GM18520 (cell line): ENCODE results near the gene GALNT10.
A peak's percentile ranks its signal among the peaks of the same experiment; 100 is the strongest.
"Not testable (repeated sequence)": the region's sequence is repeated elsewhere in the genome, so short reads cannot be mapped to it uniquely, and the experiment has no call there.

Experiments
- ATAC-seq: cut with Tn5 transposase; IDR thresholded peaks from one replicate; pipeline ENCODE4 v1.9.1; 2021; ENCODE audit not compliant: unreplicated experiment

Gene GALNT10

DNA sequence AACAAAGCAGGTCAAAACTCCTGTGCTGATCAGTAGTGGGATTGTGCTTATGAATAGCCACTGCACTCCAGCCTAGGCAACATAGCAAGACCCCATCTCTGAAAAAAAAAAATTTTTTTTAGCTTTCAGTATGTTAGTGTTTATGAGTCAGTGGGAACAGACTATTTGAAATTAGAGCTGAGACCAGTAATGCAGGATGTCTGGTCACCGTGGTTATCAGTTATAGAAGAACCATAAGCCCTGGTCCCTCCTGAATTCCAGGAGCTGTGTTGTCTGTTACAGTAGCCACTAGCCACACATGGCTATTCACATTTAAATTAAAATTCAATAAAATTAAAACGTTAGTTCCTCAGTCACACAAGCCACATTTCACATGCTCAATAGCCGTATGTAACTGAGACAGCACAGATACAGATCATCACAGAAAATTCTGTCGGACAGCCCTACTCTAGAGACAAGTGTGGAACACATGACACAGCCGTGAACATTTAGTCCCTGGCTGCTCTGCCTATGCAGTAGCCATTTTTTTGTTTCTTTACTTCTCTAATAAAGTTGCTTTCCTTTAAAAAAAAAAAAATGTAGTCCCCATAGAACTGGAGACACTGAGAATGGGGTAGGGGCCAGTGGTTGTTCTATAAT, 159.2 kb downstream of the GALNT10 start:
- no peak for ATAC-seq

DNA sequence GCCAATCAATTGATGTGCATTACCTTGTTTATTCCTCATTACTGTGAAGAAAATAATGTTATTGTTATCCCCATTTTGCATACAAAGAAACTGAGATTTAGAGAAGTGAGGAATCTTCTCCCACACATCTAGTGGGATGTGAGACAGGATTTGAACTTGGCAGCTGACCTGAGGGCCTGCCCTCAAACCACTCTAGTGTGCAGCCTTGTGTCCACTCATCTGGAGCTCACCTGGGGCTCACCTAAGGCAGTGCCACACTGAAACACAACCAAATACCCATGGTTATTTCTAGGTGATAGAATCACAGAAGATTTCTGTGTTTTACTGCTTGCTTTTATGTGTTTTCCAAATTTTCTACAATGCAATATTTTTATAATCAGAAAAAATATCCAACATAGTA, 160.6 kb downstream of the GALNT10 start:
- ATAC-seq: no peak

DNA sequence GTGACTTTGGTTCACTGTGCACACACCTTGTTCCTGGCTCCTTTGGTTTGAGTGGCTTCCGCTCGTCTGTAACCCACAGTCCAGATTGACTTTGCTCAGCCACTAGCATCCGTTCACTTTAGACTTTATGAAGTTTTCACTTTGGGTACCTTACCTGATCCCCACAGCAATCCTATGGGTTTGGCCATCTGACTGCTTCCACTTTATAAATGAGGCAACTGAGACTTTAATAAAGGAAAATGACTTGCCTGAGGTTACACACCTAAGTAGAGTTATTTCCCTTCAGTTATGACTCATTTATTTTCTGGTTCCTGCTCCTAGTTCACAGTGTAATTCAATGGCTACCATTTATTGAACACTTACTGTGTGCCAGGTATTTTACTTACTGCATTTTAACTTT, 161.0 kb downstream of the GALNT10 start:
- ATAC-seq: peak; percentile 56

DNA sequence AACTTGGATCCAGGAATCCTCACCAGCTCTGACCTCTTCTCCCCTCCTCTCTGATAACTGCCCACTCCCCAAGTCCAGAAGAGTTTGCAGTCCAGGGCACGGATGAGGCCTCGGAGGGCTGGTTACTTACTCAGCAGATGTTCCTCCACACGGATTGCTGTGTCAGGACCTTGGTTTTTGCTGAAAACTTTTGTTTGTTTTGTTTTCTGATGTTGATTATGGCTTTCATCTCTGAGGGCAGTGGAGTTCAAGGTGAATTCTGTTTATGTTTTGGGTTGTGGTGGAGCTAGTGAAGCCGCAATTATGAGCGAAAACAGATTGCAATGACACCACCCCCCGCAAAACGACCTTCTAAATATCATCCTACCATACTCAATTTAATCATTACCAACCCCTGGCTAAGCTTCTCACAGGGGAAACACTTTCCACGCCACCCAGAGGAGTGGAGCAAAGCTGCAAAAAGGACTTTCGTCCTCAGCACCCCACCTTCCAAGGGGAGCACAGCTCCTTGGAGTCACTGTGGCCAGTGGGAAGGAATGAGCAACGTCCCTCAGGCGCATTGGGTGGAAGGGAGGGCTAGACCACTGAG, 162.5 kb downstream of the GALNT10 start:
- no peak for ATAC-seq

DNA sequence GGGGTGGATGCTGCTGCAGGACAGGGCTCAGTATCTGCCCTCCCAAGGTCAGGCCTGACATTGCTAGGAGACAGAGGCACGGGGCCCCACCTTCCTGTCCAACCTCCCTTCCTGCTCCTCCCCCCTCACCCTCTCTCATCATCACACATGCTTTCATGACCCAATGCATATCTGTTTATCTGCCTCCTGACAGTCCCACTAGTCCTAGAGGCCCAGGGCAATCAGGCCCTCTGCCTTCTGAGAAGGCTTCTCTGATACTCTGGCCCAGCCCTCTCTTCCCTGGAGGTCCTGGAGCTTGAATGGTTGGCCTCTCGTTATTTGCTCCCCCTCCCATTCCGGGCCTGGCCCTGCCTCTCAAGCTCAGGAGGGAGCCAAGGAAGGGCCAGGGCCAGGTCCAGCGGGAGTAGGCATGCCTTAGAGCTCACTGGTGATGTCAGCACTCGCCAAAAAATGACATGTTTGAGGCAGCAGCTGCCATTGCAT, 164.6 kb downstream of the GALNT10 start:
- no peak for ATAC-seq

DNA sequence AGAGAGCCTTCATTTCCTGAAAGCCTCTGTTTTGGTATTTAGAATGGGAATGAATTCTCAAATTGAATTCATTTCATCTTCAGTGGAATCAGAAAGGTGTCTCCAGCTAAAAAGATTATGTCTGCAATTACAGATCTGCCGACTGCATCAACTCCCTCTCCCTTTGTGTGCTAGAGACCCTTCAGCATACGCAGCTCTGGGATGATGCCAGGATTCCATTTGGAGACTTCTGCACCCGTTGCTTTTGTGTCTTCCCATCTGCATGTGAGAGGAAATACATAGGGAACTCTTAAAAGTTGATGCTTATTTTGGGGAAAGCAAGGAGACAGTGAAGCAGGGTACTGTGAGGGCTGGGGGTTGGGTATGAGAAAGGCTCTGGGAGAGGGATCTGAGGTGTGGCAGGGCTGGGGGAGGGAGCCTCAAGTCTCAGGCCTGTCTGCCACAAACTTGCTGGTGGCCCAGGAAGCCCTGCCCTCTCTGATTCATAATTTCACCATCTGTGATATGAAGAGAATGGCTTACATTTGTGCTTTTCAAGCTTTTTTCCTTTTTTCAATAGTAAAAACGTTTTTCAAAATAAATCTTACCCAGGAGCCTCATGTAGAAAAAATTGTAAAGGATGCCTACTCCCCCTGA, 165.6 kb downstream of the GALNT10 start:
- no peak for ATAC-seq

DNA sequence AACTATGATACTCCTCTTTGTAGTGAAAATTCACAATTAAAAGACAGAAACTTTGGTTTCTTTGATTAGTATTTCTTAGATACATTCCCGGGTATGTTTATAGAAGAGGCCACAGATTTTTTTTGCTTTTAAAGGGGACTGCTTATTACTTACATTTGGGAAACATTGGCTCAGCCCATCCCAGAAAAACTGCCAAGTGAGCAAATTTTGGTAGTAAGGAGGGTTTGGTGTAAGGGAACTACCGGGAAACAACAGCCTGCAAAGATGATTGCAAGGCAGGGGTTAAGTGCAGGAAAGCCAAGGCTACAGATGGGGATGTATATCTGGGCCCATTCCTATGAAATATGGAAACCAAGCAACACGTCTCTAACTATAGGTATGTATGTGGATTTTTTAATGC, 166.4 kb downstream of the GALNT10 start:
- ATAC-seq: no peak

DNA sequence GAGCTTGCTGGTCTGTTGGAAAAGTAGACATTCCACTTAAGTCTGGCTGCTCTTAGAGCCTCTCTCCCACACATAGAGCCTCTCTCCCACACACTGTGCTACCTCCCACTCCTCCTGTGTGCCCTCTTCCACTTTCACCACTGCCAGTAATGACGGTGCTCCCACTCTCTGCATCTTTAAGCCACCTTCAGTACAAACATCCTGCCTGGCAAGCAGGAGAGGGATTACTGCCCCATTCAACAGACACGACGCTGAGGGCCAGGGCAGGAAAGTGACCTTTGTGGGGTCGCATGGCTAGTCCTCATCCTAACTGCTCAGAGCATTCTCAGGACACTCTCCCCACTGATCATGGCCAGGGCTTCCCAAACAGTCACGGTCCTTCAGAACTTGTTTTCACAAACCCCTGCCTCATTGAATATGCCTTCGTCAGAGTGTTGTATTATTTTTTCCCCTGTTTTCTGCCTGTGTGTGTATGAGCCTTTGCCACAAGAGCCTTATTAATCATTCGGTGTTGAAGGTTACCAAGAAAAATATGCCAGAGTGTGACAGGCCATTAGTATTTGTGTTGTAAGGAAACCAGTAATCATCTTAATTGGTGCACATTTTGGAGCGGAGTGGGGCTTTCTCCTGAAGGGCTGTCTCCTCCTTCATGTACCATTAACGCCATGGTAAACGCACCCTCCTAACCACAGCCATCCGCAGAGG, 168.1 kb downstream of the GALNT10 start:
- no peak for ATAC-seq

DNA sequence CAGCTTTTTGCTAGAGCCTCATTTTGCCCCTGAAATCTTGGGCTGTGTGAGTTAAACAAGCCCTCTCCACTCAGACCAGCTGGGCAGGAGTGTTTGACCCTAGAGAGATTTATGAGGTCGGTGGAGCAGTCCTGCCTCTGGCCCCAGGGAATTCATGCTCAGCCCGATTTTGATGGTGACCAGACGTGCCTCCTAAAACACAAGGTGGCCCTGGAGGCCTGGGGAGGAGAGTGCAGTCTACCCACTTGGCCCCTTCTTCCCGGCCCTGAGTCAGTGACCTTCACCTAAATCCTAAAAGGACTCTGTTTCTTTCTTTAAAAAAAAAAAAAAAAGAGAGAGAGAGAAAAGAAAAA, 168.7 kb downstream of the GALNT10 start:
- ATAC-seq: no peak

DNA sequence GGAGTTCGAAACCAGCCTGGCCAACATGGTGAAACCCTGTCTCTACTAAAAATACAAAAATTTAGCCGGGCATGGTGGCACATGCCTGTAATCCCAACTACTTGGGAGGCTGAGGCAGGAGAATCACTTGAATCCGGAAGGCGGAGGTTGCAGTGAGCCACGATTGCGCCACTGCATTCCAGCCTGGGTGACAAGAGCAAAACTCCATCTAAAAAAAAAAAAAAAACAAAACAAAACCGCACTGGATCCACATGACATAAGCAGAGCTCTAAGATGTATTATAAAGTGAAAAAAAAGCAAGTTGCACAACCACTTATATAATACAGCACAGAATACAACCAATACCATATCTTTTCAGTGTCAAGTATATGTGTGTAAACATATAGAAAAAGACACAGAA, 169.7 kb downstream of the GALNT10 start:
- not testable (repeated sequence) for ATAC-seq

DNA sequence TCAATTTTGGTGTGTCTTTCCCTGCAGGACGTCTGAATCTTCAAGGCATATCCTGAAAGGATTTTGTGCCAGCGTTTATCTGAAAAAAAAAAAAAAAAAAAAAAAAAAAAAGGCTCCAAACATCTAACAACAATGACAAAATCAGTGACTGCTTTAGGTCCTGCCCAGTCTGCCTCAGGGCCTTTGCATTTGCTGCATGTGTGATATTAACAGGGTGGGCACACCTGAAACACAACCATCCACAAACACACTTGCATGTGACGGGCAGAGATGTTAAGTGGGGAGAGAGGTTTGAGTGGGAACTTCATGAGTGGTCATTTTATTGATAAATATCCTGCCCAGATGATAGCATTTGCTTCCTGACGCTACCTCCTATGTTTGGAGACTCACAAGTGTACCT, 172.9 kb downstream of the GALNT10 start:
- no peak for ATAC-seq

DNA sequence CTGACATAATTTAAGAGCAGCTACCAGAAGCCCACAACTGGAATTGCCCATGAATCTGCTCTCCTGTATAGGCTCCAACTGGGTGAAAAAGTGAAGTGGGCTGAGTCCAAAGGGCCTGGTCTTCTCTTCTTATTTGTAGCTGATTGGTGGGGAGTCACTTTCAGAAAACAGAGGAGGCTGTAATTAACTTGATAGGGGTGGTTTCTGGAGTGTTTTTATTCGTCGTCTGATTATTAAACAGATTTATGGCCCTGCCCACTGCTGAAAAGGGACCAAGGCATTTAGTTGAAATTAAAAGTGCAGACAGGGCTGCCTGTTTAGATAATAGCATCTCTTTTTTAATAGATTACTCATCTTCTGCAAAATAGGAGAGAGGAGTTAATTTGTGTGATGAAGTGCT, 174.2 kb downstream of the GALNT10 start:
- ATAC-seq: no peak

DNA sequence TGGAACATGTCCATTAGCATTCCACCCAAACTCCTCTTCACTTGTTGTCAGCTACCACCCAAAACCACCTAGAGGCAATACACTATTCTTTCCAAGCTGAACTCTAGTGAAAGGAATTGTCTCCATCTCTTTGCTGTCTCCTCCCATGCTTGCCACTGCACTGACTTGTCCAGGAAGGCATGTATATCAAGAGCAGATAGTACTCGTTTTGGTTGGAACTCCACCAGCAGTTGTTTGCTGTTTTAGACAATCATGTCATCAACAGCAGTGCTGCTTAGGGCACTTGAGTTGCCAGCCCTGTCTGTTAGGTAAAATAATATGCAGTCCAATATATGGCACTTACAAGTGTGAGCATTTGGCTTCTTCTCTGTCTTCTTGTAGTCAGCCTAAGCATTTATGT, 175.3 kb downstream of the GALNT10 start:
- ATAC-seq: no peak

DNA sequence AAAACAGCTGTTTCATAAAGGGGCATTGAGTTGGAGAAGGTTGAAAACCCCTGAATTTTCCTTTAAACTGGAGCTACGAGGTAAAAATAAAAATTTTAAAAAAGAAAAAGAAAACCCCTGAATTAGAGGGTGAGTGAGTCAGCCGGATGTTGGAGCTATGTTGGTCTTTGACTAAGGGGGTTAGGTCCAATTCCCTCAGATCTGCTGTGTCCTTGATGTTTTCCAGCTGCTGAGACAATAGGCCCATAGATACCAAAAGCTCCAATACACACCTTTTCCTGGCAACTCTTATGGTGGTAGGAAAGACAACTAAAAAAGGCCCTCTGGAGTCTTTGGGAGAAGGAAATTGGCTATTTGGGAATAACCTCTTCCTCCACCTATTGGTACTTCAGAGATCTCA, 175.8 kb downstream of the GALNT10 start:
- no peak for ATAC-seq

DNA sequence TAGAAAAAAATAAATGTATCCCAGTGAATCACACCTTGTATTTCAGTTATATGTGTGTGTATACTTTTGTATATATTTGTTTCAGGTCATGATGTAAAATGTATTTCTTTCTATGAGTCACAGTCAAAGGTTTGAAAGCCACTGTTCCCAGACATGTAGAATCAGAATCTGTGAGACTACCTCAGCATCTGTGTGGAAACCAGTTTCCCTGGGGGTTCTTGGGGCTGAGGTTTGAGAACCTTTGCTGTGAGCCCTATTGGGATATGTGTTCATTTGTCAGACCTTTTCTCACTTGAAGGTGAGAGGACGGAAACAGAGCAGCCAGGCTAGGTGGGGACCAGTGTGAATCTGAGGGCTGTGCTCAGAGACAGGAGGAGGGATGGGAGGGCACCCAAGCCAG, 176.6 kb downstream of the GALNT10 start:
- ATAC-seq: peak; percentile 68

DNA sequence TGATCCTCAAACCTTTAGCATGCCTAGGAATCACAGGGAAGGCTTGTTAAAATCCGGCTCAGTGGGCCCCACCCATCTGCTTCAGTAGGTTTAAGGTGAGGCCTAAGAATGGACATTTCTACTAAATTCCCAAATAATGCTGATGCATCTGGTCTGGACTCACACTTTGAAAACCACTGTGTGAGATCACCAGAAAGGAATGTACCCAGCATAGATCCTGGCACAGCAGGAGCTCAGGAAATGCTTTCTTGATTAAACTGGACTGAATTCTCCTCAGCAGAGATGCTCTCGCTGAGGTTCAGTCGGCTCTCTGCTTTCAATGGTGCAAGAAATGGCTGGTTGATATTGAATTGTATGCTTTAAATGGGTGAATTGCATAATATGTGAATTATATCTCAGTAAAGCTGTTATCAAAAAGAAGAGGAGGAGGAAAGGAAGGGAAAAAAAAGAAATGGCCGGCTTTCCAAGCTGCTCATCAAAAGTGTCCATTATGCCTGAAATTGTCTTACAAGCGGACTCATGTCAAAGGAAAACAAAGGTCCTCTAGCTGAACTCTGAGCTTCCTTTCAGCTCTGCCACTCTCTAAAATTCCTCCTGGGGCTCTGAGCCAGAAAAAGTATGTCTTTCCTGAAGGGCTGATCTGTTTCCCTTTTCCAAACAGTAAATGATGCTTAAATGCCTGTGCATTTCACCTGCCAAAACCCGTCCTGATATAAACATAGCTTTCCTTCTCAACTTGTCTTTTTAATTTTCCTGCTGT, 177.7 kb downstream of the GALNT10 start:
- ATAC-seq: no peak

DNA sequence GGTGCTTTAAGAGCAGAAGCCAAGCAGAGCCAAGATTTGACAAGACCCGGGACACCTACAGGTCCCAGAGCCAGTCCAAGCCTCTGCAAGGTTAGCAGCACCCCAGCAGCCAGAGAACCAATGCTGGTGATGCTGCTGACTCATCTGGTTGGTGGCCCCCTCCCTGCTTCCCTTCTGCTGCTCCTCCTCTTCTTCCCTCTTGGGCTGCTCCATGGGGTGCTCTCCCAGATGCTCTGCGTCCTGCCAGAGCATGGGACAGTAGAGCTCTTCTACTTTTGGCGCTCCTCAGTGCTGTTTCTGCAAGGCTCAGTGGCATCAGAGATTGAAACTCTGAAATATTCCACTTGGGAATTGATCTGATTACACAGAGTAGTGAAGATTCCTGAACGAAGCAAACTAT, 179.1 kb downstream of the GALNT10 start:
- no peak for ATAC-seq

DNA sequence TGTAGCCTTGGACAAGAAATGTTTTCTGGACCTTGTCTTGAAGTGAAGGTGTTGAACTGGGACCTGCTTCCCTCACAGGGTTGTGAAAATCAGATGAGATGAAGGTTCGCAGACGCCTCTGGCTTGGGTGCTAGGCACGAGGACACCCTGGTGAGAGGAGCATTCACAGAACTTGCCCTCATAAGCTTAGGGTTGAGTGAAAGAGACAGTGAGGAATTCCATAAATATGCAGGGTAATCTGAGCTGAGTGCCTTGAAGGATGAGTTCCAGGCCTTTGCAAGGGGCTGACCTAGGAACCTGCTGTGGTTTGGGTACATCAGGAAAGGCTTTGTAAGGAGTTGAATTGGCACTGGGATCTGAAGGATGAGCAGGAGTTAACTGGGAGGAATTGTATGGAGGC, 179.6 kb downstream of the GALNT10 start:
- ATAC-seq: no peak

DNA sequence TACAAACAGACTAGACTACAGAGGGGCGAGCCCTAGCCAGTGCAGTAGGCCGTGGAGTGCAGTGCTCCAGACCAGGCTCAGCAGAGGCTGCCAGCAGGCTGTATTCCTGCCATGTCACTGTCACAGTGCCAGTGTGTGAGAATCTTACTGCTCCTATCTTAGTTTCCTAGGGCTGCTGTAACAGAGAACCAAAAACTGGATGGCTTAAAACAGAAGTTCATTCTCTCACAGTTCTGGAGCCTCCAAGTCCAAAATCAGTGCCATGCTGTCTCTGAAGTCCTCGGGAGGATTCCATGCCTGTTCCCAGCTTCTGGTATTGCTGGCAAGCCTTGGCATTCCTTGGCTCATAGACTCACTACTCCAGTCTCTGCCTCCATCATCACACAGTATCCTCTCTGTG, 180.3 kb downstream of the GALNT10 start:
- no peak for ATAC-seq

DNA sequence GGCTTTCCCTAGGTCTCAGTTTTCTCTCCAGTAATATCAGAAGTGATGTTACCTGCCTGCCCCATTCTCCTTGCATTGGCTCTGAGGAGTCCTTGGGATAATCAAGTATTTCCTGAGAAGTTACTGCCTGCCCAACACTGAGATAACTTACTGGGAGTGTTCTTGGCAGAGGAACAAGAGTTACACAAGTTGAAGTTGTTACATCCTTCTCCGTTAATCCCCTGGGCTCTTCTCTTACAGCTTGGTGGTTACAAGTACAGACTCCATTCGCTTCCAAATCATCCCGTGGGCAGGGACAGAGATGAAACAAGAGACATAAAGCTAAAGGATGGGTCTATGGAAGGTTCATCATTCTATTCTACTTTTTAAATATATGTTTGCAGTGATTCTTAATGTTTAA, 181.2 kb downstream of the GALNT10 start:
- ATAC-seq: no peak

DNA sequence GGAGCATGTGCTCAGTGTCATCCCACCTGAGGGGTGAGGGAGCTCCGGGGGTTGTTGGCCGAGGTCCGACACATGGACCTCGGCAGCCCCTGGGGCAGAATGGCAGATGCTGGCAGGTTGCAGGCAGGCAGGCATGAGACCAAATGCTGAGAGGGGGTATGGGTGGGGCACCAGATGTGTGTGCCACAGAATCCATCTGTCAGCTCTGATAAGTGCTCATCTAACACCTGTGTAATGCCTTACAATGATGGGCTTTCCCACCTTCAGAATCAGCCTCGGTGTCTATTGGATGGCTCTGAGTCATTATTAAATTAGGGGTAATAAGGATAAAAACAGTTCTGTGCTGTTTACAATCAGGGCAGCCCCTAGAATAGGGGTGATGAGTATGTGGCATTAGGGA, 182.1 kb downstream of the GALNT10 start:
- no peak for ATAC-seq
